Dendritic cell treated with granulocyte-macrophage colony-stimulating factor and Interleukin-4, amounts not matched to agents 40 ng/mL and 50 ng/mL, for 4 days (primary cell): ENCODE data around the gene CPLX4.
A peak's percentile ranks its signal among the peaks of the same experiment; 100 is the strongest.

Source experiments
- H3K27ac Mint-ChIP-seq: one replicate; pipeline ENCODE4 v1.8.0; 2022; ENCODE audit warnings: mild to moderate bottlenecking, mixed read lengths
- H3K27me3 Mint-ChIP-seq: one replicate; pipeline ENCODE4 v1.8.0; 2022; ENCODE audit warnings: mild to moderate bottlenecking, mixed read lengths
- H3K36me3 Mint-ChIP-seq: one replicate; pipeline ENCODE4 v1.8.0; 2022; ENCODE audit warnings: low read depth, mixed read lengths
- H3K4me1 Mint-ChIP-seq: one replicate; pipeline ENCODE4 v1.8.0; 2022; ENCODE audit warnings: low read depth, mixed read lengths
- H3K4me3 Mint-ChIP-seq: one replicate; pipeline ENCODE4 v1.8.0; 2022; ENCODE audit warnings: mild to moderate bottlenecking, moderate library complexity, mixed read lengths
- H3K9me3 Mint-ChIP-seq: one replicate; pipeline ENCODE4 v1.8.0; 2022; ENCODE audit warnings: mixed read lengths
- intact Hi-C: fragments of 100-400 bp; cut with micrococcal nuclease; formaldehyde crosslinking; loops from one replicate; pipeline ENCODE4 v1.15.0; 2022

CPLX4 gene

DNA sequence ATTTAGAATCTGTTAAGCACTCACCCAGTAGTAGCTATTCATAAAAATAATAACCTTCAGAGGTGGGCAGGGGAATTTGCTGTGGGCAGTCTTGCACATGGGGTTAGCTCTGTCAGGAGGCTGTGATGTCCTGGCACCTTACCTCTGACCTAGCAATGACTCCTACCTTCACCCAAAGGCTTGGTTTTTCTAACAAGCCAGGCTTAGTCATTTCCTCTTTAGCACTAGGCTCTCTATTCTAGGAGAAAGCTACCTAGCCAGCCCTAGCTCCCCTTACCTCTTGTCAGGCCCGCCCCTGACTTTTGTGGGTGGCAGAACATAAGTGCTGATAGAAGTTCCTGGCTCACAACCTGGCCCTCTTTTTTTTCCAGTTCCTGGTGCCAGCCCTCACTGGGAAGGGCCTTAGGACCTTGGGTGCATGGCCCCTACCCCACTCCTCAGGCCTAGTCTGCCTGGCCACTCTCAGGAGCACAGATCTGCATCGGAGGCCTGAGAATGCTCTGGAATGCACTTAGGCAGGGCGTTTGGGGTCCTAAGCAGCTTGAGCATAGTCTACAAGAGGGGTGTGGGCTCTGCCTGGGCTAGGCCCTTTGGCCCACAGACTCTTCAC, 17.7 kb downstream of the CPLX4 start:
- Mint-ChIP-seq H3K4me3 (no peak overlapping the region), H3K27me3 (peaks cover 6% of the 10 kb centered on the region), H3K9me3 (no peaks in the 10 kb centered on the region), H3K36me3 (no peaks in the 10 kb centered on the region), H3K4me1 (no peaks in the 10 kb centered on the region), H3K27ac (no peak overlapping the region)
- intact Hi-C loops = no loop called here

DNA sequence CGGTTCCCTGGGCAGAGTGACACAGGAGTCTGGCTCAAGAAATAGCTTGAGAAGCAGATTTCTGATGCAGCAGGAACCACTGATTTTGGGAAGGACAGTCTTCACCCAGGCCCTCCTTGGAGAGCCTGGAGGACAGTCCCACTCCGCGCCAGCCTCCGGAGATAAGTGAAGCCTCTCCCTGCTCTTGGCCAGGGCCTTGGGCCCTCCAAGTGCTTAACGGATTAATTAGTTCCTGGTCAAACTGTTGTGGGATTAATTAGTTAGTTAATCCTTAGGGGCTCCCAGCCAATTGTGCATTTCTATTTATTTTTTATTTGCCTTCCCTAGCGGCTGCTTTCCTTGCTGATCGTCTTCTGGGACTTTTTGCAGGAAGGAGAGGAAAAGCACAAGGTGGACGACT, 19.6 kb downstream of the CPLX4 start:
- intact Hi-C loops = no loop called here
- Mint-ChIP-seq H3K27ac (no peak overlapping the region), H3K4me3 (no peak overlapping the region), H3K36me3 (no peaks in the 10 kb centered on the region), H3K27me3 (peaks cover 5% of the 10 kb centered on the region), H3K4me1 (no peaks in the 10 kb centered on the region), H3K9me3 (no peaks in the 10 kb centered on the region)

DNA sequence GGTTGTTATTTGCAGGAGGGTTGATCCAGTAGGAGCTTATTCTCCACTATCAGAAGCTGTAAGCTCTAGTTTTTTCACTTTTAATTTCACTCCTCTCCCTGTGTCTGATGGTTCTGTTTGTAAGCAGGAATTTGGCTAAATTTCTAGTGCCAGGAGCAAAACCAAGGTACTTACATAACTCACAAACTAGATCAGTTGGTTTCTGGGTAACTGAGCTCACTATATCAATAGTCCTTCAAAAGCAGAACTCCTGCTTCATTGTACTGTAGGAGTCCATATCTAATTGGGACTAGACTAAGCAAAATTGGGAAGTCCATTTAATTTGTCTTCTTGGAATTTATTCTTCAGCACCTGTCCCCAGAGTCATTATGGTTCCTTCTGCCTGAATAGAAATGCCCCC, 25.1 kb downstream of the CPLX4 start:
- Mint-ChIP-seq H3K4me1 (no peaks in the 10 kb centered on the region), H3K27me3 (peaks cover 20% of the 10 kb centered on the region), H3K27ac (no peak overlapping the region), H3K4me3 (no peak overlapping the region), H3K9me3 (no peaks in the 10 kb centered on the region), H3K36me3 (no peaks in the 10 kb centered on the region)
- intact Hi-C loops = no loop called here

DNA sequence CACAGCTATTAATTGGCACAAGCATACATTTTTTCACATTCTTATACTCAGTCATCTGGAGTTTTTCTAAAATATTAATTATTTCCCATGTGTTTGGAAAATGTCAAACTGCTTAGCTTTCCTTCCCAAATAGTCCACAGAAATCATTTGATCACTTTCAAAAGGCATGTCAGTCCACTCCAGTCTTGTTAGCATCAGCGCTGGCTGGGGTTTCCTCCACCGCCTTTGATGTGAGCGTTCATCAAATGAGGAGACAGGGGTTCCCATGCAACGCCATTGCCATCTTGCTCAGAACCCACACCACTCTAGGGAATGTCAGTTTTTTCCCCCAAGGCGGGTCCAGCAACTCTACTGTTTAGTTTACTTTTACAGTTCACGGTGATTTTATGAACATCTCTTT, 32.1 kb downstream of the CPLX4 start:
- no peaks in the 10 kb centered on the region for H3K36me3 Mint-ChIP-seq
- no peaks in the 10 kb centered on the region for H3K4me1 Mint-ChIP-seq
- intact Hi-C loops = no loop called here
- no peak overlapping the region for H3K4me3 Mint-ChIP-seq
- no peak overlapping the region for H3K27ac Mint-ChIP-seq
- peaks cover 32% of the 10 kb centered on the region for H3K27me3 Mint-ChIP-seq
- no peaks in the 10 kb centered on the region for H3K9me3 Mint-ChIP-seq

DNA sequence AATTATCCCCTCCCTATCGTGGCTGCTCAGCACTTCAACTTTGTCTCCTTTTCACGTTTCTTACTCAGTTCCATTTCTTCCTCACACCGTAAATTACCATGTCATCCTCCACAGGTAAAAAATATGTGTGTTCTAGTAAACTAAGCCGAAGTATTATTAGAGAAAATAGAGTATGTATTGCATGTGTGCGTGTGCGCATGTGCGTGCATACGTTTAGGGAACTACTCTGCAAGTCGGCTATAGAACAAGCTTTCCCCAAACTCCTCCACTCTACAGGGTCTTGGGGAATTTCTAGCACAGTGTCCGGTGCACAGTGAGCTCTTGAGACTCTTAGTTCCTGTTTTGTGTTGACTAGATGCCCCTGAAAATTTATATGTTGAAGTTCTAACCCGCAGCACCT, 36.1 kb downstream of the CPLX4 start:
- peaks cover 48% of the 10 kb centered on the region for H3K27me3 Mint-ChIP-seq
- intact Hi-C loops = no loop called here
- H3K4me3 Mint-ChIP-seq = no peak overlapping the region
- no peak overlapping the region for H3K27ac Mint-ChIP-seq
- no peaks in the 10 kb centered on the region for H3K36me3 Mint-ChIP-seq
- H3K4me1 Mint-ChIP-seq = no peaks in the 10 kb centered on the region
- H3K9me3 Mint-ChIP-seq = no peaks in the 10 kb centered on the region

DNA sequence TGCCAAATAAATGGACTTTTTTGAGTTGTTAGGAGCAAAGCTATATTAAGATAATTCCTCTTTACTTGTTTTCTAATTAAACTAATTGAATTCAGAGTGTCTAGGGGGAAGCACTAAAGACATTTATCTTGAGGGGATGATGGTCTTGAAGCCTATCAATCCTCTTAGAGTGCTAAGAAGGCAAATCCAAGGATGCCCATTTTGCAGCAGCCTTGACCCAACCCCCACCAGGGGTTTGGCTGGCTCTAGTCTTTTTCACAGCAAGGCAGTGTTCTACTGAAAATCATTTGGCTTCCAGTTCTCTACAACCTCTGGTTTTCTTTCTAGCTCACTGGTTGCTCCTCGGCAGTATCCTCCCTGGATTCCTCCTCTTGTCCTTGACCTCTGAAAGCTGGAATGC, 38.7 kb downstream of the CPLX4 start:
- Mint-ChIP-seq H3K4me3 (no peak overlapping the region), H3K4me1 (no peaks in the 10 kb centered on the region), H3K27ac (no peak overlapping the region), H3K36me3 (no peaks in the 10 kb centered on the region), H3K27me3 (peaks cover 59% of the 10 kb centered on the region), H3K9me3 (no peaks in the 10 kb centered on the region)
- intact Hi-C loops = no loop called here

DNA sequence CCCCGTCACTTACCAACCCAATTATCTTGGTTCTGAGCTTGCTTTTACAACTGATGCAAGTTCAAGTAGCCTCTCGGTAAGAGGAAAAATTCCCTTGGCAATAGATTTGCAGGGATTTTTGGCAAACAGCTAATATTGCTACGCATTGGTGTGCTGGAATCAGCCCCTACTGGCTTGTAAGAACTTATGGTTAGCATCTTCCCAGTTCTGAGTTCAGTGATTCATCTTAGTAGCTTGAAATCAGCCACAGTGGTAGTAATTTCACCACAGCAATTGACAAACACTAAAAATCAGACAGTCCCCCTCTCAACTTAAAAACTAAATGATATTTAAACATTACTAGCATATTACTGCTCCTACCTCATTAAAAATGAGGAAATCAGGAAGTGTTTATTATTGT, 39.3 kb downstream of the CPLX4 start:
- Mint-ChIP-seq H3K9me3 (no peaks in the 10 kb centered on the region), H3K36me3 (no peaks in the 10 kb centered on the region), H3K4me1 (no peaks in the 10 kb centered on the region), H3K4me3 (no peak overlapping the region), H3K27ac (no peak overlapping the region), H3K27me3 (peaks cover 63% of the 10 kb centered on the region)
- intact Hi-C loops = no loop called here

DNA sequence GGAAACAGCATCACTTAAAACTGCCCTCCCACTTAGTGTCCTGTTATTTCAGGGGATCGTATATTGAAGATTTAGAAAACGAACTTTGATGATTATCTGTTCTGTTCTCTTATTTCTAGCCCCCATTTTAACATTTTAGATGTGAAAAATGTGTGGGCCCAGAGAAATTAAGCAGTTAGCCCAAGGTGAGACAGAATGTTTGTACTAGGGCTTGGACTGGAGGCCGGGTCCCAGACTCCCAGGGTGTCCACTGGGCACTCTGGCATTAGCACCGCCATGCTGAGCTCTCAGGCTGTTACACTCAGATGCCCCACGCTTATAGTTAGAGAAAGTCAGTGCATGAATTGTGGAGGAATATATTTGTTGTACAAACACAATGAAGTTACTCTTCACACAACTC, 39.7 kb downstream of the CPLX4 start:
- Mint-ChIP-seq H3K4me3 (no peak overlapping the region), H3K27ac (no peak overlapping the region), H3K36me3 (no peaks in the 10 kb centered on the region), H3K27me3 (peaks cover 63% of the 10 kb centered on the region), H3K4me1 (peaks cover 3% of the 10 kb centered on the region), H3K9me3 (no peaks in the 10 kb centered on the region)
- intact Hi-C loops = no loop called here

DNA sequence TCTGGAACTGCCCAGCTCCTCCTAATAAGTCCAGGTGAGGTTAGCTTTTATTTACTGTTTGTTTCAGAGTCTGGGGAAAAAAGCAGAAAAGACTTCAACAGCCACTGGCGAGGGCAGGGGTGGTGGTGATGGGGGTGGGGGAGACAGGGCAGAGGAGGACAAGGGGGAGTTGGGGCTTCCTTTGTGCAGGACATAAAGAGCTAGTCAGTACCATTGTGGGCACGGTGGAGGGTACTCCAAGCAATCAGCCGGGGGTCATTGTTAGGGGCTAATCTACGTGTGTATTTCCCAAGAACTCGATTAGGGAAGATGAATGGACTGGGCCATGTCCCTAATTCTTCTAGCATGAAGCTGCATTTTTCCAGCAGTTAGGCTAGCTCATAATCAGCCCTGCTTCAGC, 42.4 kb downstream of the CPLX4 start:
- Mint-ChIP-seq H3K9me3 (no peaks in the 10 kb centered on the region), H3K27ac (no peak overlapping the region), H3K36me3 (no peaks in the 10 kb centered on the region), H3K27me3 (peaks cover 77% of the 10 kb centered on the region), H3K4me1 (peaks cover 8% of the 10 kb centered on the region), H3K4me3 (no peak overlapping the region)
- intact Hi-C loops = no loop called here

DNA sequence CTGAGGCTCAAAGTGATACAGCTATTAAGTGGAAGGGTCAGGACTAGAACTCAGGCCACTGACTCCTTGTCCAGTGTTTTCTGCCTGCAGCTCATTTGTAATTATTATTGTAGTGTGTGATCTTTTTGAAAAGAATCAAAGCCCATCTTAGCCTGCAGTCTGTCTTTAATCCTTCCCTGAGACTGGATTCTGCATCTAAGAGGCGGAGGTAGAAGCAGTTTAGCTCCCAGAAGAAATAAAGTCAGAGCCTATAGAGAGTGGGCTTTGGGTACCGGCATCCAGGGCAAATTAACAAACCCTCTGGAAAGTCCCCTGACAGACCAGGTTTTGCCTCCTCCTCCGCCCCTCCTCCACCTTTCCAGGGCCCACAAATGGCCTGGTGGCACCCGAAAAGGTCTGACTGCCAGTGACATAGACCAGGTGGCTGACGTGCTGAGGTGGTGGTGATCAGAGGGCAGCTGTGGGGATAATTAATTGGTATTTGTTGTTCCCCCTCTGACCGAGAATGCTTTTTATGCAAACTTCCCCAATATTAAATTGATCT, 43.0 kb downstream of the CPLX4 start:
- no peaks in the 10 kb centered on the region for H3K9me3 Mint-ChIP-seq
- peaks cover 79% of the 10 kb centered on the region for H3K27me3 Mint-ChIP-seq
- H3K4me1 Mint-ChIP-seq = peaks cover 8% of the 10 kb centered on the region
- no peaks in the 10 kb centered on the region for H3K36me3 Mint-ChIP-seq
- H3K27ac Mint-ChIP-seq = no peak overlapping the region
- intact Hi-C loops = no loop called here
- no peak overlapping the region for H3K4me3 Mint-ChIP-seq

DNA sequence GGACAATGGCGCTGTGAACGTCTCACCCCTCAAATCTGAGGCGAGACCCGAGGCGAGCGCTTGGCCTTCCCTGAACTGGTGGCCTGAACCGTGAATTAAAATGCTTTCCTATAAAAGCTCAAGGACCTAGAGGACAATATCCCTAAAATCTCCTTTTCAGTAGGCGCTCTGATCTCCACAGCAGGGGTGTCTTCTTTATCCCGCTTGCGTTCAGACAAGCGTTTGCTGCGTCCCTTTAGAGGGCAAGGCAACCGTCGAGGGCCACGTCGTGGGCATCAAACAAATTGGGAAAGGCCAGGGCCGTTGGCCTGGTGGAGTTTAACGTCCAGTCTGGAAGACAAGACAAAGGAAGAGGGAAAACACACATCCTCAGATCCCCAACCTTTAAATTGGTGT, 43.9 kb downstream of the CPLX4 start:
- Mint-ChIP-seq H3K27me3 (peaks cover 81% of the 10 kb centered on the region), H3K27ac (no peak overlapping the region), H3K4me1 (peaks cover 11% of the 10 kb centered on the region), H3K9me3 (no peaks in the 10 kb centered on the region), H3K36me3 (no peaks in the 10 kb centered on the region), H3K4me3 (no peak overlapping the region)
- intact Hi-C loops = no loop called here

DNA sequence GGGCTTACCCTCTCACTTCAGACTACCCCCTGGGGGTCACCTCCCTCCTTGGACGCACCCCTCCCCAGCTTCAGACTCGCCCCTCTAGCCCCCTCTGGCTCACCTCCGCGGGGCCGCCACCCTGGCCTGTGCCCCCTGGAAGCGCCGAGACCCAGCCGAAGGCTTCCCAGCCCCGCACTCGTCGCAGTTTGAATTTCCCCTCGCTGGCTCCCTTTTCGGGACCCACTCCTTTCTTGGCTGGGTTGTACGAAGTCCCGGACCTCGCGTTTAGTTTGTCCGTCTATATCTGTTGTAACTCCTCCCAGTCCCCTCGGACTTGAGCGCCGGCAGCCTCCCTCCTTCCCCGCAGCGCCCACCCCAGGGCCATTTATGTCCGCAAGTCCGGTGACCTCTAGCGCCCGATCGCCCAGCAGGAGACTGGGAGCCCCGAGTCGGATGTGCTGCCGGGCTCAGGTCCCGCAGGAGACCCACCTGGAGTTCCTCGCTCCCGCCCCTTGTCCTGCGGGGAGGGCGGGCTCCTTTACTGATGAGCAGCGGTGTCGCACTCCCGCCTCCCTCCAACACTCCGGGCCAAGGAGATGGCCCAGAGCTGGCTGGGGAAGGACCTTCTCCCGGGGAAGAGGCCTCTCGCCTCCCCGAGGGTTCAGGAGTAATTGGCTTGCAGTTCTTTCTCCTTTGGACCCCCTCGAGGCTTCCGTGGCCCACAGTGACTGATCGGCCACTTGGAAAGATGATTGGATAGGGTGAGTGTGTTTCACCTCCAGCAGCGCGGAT, 44.5 kb downstream of the CPLX4 start:
- intact Hi-C loops = no loop called here
- Mint-ChIP-seq H3K4me1 (peaks cover 14% of the 10 kb centered on the region), H3K36me3 (no peaks in the 10 kb centered on the region), H3K4me3 (no peak overlapping the region), H3K9me3 (no peaks in the 10 kb centered on the region), H3K27me3 (peaks cover 83% of the 10 kb centered on the region), H3K27ac (no peak overlapping the region)

DNA sequence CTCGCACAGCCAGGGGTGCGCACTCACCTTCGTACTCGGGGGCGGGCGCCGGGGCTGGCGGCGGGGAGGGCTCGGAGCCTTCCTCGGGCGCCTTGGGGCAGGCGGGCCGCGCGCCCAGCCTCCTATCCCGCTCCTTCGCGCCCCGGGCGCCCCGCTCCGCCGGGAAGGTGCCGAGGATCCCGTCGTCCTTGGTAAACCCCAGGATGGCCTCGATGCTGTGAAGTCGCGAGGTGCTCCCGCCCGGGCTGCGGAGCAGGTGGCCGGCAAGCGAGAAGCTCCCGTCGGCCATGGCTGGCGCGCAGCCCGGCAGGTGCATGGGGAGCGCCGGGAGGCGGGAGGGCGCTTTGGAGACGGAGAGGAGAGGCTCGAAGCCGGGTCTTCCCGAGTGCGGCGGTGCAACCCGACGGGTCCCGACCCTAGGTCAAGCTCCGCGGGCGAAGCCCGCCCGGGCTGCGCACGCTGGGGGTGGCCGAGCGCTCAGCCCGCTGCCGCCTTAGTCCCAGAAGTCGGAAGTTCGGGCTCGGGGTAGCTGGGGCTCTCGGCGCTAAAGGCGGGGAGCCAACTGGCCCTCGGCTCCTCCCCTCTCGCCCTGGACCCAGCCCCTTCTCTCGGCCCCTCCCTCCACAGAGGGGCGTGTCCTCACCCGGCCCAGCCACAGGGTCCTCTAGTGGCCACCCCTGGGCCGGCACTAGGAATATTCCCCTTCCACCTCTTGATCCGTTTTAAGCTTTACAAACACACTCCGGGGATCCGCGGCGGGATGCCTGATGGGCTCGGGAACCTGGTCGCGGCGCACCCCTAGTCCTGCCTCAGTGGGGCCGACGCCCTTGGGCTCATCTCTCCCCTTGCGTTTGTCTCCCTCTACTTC, 45.3 kb downstream of the CPLX4 start, which contains the start of gene RAX:
Gene RAX, minus strand, starts transcription at position 564 of the 868 bp plus-strand sequence. Its CDS starts 248 bp downstream, at position 316.
- intact Hi-C loops = no loop called here
- Mint-ChIP-seq H3K9me3 (no peaks in the 10 kb centered on the region), H3K27me3 (peaks cover 86% of the 10 kb centered on the region), H3K4me3 (peak within 1 kb of the TSS; percentile 38), H3K27ac (no peak within 1 kb of the TSS), H3K36me3 (no peaks in the 10 kb centered on the region), H3K4me1 (peaks cover 22% of the 10 kb centered on the region)
